Esophagus muscularis mucosa (tissue), 4 donors: Measurements from ENCODE around the gene BBS9. TPM values are rescaled to one million over a fixed set of nuclear protein-coding genes. Genes with fewer than 3 reads are reported as not detected.

ENCODE experiments used
- DNase-seq: peaks from one replicate; pipeline ENCODE4 v3.0.0-alpha.2; 2017; ENCODE audit errors: extremely low spot score
- H3K27ac ChIP-seq, 4 donors: fragments of 200-600 bp; sonication (generic); replicated peaks in 1 of 4; 1 replicate in 3 of 4; 2 replicates in 1 of 4; pipeline ENCODE4 v1.5.1; 2016 to 2019; ENCODE audit warnings: mild to moderate bottlenecking in 1 of 4
- H3K27me3 ChIP-seq, 4 donors: fragments of 200-600 bp; sonication (generic); one replicate each; pipeline versions ENCODE4 v1.5.1 to v1.6.0; 2016 to 2019
- H3K36me3 ChIP-seq, 4 donors: fragments of 200-600 bp; sonication (generic); one replicate each; pipeline ENCODE4 v1.5.1; 2016 to 2019
- H3K4me1 ChIP-seq, 4 donors: fragments of 200-600 bp; sonication (generic); one replicate each; pipeline ENCODE4 v1.5.1; 2016 to 2019
- H3K4me3 ChIP-seq, 4 donors: fragments of 200-600 bp; sonication (generic); 1 replicate in 2 of 4; 2 replicates in 2 of 4; pipeline ENCODE4 v1.5.1; 2016 to 2019; ENCODE audit warnings: mild to moderate bottlenecking in 4 of 4, moderate library complexity in 1 of 4
- H3K9me3 ChIP-seq, 4 donors: fragments of 200-600 bp; sonication (generic); 1 replicate in 3 of 4; 2 replicates in 1 of 4; pipeline ENCODE4 v1.5.1; 2016 to 2019
- CTCF ChIP-seq, 3 experiments: fragments of 200-600 bp in 2 of 3; fragments of 450-650 bp in 1 of 3; sonication (generic) in 2 of 3; IDR thresholded peaks; one replicate each; pipeline ENCODE4 v1.5.1; 2017 to 2019; ENCODE audit warnings: antibody characterized with exemption in 3 of 3, mild to moderate bottlenecking in 2 of 3, moderate library complexity in 1 of 3
- EP300 ChIP-seq: sonication (generic); formaldehyde crosslinking; IDR thresholded peaks from one replicate; pipeline ENCODE4 v1.6.1; 2017; ENCODE audit warnings: antibody characterized with exemption
- POLR2A ChIP-seq: fragments of 450-650 bp; IDR thresholded peaks from one replicate; pipeline ENCODE4 v1.6.1; 2017; ENCODE audit warnings: antibody characterized with exemption, moderate library complexity, mild to moderate bottlenecking, low read depth
- POLR2AphosphoS5 ChIP-seq, 2 donors: sonication (generic); formaldehyde crosslinking; IDR thresholded peaks; one replicate each; pipeline ENCODE4 v1.6.1; 2017; ENCODE audit warnings: antibody characterized with exemption in 2 of 2
- WGBS: methylation state at CpG from one replicate; pipeline ENCODE4 v1.1.5; 2018; 5-methylcytosine and 5-hydroxymethylcytosine counted together
- intact Hi-C: fragments of 100-400 bp; cut with DNase I; formaldehyde crosslinking; loops from one replicate; pipeline ENCODE4 v1.15.1; 2023
- total RNA-seq, 4 donors: library from RNA; depleted of rRNA; stranded (reverse); fragments of >200 nt; gene quantifications; one replicate each; pipeline versions ENCODE4 v1.1.0 to v1.2.1, GENCODE V29; 2016

Gene BBS9
- total RNA-seq, 4 donors from 2014 or later = 14.7 to 20.8 (median 16.3) TPM

- Histone ChIP-seq H3K9me3 (no peaks in the 10 kb centered on the region), H3K27me3 (no peaks in the 10 kb centered on the region), H3K4me1 (no peaks in the 10 kb centered on the region), H3K27ac (no peak overlapping the region), H3K36me3 (peaks cover 0 to 8% (median 0%) of the 10 kb centered on the region in 4 donors), H3K4me3 (no peak overlapping the region)
- no peak for DNase-seq
- WGBS = 90% methylated on average over 3 of the region's 3 CpGs
- intact Hi-C loops = no loop called here
- TF ChIP-seq POLR2AphosphoS5 (IDR thresholded peaks at IDR 0.05) = no peak
- TF ChIP-seq CTCF (IDR thresholded peaks at IDR 0.05) = no peak
- TF ChIP-seq EP300 = no peak
- no peak for TF ChIP-seq POLR2A
Measured at GRCh38 chr7:33640741-33641140, 511.4 kb downstream of the BBS9 start.

GRCh38 chr7:33642312-33642711, 512.9 kb downstream of the BBS9 start:
- no peak for DNase-seq
- 74% methylated on average over 1 of the region's 1 CpG for WGBS
- TF ChIP-seq POLR2A (no peak), POLR2AphosphoS5 (IDR thresholded peaks at IDR 0.05) (no peak), CTCF (IDR thresholded peaks at IDR 0.05) (no peak), EP300 (no peak)
- H3K4me1 ChIP-seq = no peaks in the 10 kb centered on the region
- no peak overlapping the region for H3K4me3 ChIP-seq
- peaks cover 0 to 8% (median 3%) of the 10 kb centered on the region in 4 donors for H3K36me3 ChIP-seq
- H3K9me3 ChIP-seq = no peaks in the 10 kb centered on the region
- no peaks in the 10 kb centered on the region for H3K27me3 ChIP-seq
- H3K27ac ChIP-seq = no peak overlapping the region
- intact Hi-C loops = no loop called here

- Histone ChIP-seq H3K4me1 (no peaks in the 10 kb centered on the region), H3K27me3 (no peaks in the 10 kb centered on the region), H3K27ac (no peak overlapping the region), H3K9me3 (no peaks in the 10 kb centered on the region), H3K36me3 (peaks cover 0 to 8% (median 3%) of the 10 kb centered on the region in 4 donors), H3K4me3 (no peak overlapping the region)
- no peak for TF ChIP-seq POLR2AphosphoS5 (IDR thresholded peaks at IDR 0.05)
- no peak for TF ChIP-seq CTCF (IDR thresholded peaks at IDR 0.05)
- TF ChIP-seq POLR2A = no peak
- no peak for TF ChIP-seq EP300
- 85% methylated on average over 2 of the region's 2 CpGs for WGBS
- DNase-seq = no peak
- intact Hi-C loops = no loop called here
Measured at GRCh38 chr7:33643530-33643929, 514.2 kb downstream of the BBS9 start.

GRCh38 chr7:33644489-33644888, 515.1 kb downstream of the BBS9 start:
- no peaks in the 10 kb centered on the region for H3K27me3 ChIP-seq
- no peaks in the 10 kb centered on the region for H3K4me1 ChIP-seq
- DNase-seq = no peak
- intact Hi-C loops = no loop called here
- peaks cover 0 to 8% (median 3%) of the 10 kb centered on the region in 4 donors for H3K36me3 ChIP-seq
- TF ChIP-seq POLR2AphosphoS5 (IDR thresholded peaks at IDR 0.05) (no peak), POLR2A (no peak), CTCF (IDR thresholded peaks at IDR 0.05) (no peak), EP300 (no peak)
- no peak overlapping the region for H3K27ac ChIP-seq
- H3K4me3 ChIP-seq = no peak overlapping the region
- no peaks in the 10 kb centered on the region for H3K9me3 ChIP-seq

GRCh38 chr7:33645104-33645503, 515.7 kb downstream of the BBS9 start:
- 91% methylated on average over 2 of the region's 2 CpGs for WGBS
- intact Hi-C loops = no loop called here
- Histone ChIP-seq H3K27ac (no peak overlapping the region), H3K36me3 (peaks cover 0 to 8% (median 3%) of the 10 kb centered on the region in 4 donors), H3K27me3 (no peaks in the 10 kb centered on the region), H3K4me3 (no peak overlapping the region), H3K4me1 (no peaks in the 10 kb centered on the region), H3K9me3 (no peaks in the 10 kb centered on the region)
- TF ChIP-seq EP300 (no peak), POLR2A (no peak), POLR2AphosphoS5 (IDR thresholded peaks at IDR 0.05) (no peak), CTCF (IDR thresholded peaks at IDR 0.05) (no peak)
- DNase-seq = no peak
